ENCODE data around the gene B3GNT3. TPM values are rescaled to one million over a fixed set of nuclear protein-coding genes. Genes with fewer than 3 reads are reported as not detected.

Gene B3GNT3, protein sequence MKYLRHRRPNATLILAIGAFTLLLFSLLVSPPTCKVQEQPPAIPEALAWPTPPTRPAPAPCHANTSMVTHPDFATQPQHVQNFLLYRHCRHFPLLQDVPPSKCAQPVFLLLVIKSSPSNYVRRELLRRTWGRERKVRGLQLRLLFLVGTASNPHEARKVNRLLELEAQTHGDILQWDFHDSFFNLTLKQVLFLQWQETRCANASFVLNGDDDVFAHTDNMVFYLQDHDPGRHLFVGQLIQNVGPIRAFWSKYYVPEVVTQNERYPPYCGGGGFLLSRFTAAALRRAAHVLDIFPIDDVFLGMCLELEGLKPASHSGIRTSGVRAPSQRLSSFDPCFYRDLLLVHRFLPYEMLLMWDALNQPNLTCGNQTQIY
- polyA plus RNA-seq, result not detected in 2 replicates

DNA sequence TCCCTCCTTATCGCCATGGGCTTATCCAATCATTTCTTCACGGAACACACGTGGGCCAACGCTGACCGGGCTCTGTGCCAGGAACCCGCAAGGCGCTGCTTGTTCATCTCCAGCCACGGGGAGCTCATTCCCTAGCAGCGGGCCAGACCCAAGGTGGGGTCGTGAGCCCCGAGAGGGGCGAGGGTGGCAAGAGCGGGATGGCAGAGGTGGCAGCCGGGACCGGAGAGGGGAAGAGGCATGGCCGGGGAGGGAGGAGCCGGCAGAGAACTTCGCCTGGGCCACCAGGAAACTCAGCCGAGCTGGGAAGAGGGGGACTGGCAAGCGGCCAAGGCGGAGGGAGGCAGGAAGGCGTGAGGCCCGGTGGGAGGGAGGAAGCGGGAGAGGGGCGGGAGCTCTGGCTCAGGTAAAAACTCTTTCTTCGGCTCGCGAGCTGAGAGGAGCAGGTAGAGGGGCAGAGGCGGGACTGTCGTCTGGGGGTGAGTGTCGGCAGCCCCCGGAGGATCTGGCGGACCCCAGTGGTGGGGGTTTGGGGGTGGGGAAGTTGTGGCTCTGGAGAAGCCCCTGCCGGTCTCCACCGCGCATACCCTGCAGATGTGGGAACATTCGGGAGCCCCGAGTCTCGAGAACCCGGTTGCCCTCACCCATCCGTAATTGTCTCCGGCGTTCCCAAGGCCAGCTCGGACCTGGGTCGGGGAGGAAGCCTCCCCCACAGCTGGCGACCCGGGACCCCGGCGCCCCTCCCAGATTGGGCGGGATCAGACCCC lies at the start of gene B3GNT3:
B3GNT3 (plus strand) TSS at position 408 of the 764 bp plus-strand sequence. CDS start 12,670 bp downstream, outside the sequence.

DNA sequence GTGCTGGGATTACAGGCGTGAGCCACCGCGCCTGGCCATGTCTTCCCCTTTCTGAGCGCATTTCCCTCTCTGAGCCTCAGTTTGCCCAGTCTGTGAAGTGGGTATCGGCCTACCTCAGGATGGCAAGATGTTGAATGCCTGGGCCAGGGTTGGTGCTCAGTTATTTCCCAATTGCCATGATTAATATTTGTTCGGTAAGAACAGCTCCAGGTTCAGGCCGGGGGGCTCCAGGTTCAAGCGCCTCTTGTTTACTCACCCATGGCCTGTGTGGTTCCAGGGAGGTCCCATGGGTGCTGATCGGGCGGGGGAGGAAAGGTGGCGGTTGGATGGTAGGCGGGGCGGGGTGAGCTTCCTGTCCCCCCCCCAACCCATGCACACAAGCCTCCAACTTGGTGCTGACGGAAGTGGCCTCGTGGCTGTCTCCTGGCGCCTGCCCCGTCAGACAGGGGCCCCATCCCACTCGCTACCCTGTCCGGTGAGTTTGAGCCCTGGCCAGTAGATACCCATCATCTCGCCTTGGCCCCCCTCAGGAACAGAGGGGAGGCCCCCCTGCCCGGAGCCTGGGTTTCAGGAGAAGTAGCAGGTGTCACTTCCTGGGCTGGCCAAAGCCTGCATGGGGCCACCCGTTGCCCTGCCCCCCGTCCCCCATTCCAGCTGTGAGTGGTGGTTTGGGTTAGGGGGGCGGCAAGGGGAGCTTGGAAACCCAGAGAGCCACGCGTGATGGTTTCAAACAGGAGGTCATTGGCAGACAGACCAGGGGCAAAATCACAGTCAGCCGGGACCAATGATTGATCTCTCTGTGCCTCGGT lies 43.6 kb upstream of the B3GNT3 start, which contains the start of gene FCHO1:
FCHO1 (plus strand) TSS at position 375 of the 809 bp plus-strand sequence. CDS start 3,688 bp downstream, outside the sequence.

DNA sequence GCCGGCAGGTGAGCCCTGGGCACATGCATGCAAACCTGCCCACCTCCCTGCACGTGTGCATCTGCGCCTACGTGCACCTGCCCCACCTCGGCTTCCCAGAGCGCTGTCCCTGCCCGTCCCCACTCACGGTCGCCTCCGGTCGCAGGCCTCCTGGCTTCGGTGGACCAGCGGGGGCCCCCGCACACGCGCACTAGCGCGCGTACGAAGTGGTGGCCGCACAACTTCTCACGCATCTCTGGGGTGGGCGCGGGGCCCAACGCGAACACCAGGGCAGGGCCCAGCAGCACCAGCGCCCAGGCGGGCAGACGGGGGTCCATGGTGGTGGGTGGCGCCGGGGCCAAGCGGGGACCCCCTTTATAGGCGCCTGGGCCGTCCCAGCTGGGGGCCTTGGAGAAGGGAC lies 26.3 kb downstream of the B3GNT3 start, which contains the start of gene INSL3:
INSL3 (minus strand) TSS at position 330 of the 400 bp plus-strand sequence; CDS start at position 317, 13 bp downstream.

DNA sequence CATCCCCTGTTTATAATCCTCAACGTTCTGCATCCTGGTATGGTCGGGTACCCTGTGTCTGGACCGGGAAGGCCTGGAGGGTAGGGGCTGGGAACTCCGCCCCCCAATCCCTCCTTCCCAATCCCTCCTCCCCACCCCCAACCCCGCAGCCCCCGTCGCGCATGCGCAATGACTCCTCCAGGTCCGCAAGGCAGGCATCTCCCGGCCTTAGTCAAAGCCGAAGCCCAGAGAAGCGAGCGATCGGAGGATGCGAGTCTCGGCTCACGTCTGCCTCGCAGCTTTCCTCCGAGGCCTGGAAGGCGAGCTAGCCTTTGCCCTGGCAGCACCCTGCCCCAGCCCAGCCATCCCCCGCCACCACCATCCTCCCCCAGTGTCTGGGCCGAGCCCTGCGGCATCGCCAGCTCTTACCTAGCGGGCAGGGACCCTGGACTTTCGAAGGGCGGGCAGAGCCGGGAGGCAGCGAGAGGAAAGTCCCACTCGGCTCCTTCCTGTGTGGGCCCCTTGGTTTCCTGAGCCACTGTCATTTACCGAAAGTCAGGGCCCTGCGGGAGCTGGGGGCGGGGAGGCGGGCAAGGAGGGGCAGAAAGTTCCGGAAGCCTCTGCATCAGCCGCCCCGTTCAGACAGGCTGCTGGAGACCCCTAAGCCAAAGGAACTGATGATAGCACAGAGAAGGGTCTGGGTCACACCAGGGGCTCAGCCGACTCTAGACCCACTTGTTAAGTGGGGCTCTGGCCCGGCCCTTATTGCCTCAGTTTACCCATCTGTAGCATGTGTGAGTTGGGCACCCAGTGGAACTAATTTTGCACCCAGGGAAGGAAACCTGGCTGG lies 52.8 kb downstream of the B3GNT3 start, which contains the start of gene JAK3:
JAK3 (minus strand) TSS at position 445 of the 829 bp plus-strand sequence. CDS start 3,565 bp downstream, outside the sequence.

DNA sequence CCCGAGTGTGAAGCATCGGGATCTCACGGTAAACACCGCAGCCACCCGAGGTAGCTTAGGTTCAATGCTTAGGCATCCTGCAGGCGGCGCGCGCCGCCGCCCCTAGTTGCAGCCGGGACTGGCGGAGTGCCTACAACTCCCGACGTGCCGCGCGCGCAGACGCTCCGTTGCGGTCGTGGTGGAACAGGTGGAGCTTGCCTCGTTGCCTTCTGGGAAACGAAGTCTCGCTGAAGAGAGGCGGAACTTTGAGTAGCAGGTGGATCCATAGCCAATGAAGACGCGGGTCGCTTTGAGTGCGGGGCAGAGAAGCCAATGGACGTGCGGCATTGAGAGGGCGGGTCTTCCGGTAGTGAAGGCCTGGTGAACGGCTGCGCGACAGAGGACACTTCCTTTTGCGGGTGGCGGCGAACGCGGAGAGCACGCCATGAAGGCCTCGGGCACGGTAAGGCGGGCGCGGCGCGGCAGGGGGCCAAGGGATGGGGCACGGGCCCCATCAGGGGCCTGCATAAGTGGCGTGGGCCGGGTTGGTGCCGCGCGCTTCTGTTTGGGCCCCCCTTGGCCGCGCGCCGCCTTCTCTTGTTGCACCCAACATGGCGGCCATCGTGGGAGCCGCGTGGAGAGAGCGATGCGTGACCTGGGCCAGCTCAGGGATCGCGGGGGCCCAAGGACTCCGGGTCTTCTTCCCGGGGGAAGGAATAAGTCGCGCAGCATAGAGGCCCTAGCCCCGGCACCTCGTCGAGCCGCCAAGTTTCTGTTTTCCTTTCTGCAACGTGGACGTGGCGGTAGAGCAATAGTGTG lies 64.8 kb downstream of the B3GNT3 start, which contains the start of gene RPL18A:
RPL18A (plus strand) TSS at position 378 of the 798 bp plus-strand sequence; CDS start at position 425, 47 bp downstream.

Other genes starting within 250 kb of the B3GNT3 start
- gene COLGALT1, start 239.5 kb upstream of the B3GNT3 start, polyA plus RNA-seq, result 0.28 and 1.7 TPM in 2 replicates
- 3.8 and 6.4 TPM in 2 replicates for gene UNC13A, start 106.8 kb upstream of the B3GNT3 start, polyA plus RNA-seq
- gene MAP1S, start 75.7 kb upstream of the B3GNT3 start, polyA plus RNA-seq, result 13.4 and 20.0 TPM in 2 replicates
- 0.10 TPM in 1 of 2 replicates, not detected in the other for gene FCHO1, start 43.7 kb upstream of the B3GNT3 start, polyA plus RNA-seq
- gene INSL3, start 26.4 kb downstream of the B3GNT3 start, polyA plus RNA-seq, result not detected in 2 replicates
- 0.19 TPM in 1 of 2 replicates, not detected in the other for gene JAK3, start 52.8 kb downstream of the B3GNT3 start, polyA plus RNA-seq
- 279 and 299 TPM in 2 replicates for gene RPL18A, start 64.8 kb downstream of the B3GNT3 start, polyA plus RNA-seq
- not detected in 2 replicates for gene SLC5A5, start 76.8 kb downstream of the B3GNT3 start, polyA plus RNA-seq
- 9.3 and 16.0 TPM in 2 replicates for gene CCDC124, start 137.9 kb downstream of the B3GNT3 start, polyA plus RNA-seq
- 2.1 and 4.3 TPM in 2 replicates for gene KCNN1, start 172.0 kb downstream of the B3GNT3 start, polyA plus RNA-seq
- 0.15 and 0.99 TPM in 2 replicates for gene ARRDC2, start 213.0 kb downstream of the B3GNT3 start, polyA plus RNA-seq